ENCODE measurements around the gene ILF2.

Gene ILF2

GRCh38 chr1:153705484-153705883 is 34.7 kb upstream of the ILF2 start:
- Histone ChIP-seq H3K27me3 (ENCODE audit: insufficient read depth, low read length, poor library complexity) (no peaks in the 10 kb centered on the region), H3K4me1 (ENCODE audit: insufficient read depth, low read length) (no peaks in the 10 kb centered on the region)
- no peak for ATAC-seq (ENCODE audit: insufficient read depth, low read depth)

GRCh38 chr1:153699768-153700167 is 29.0 kb upstream of the ILF2 start:
- Histone ChIP-seq H3K27me3 (ENCODE audit: insufficient read depth, low read length, poor library complexity) (no peaks in the 10 kb centered on the region), H3K9me3 (ENCODE audit: insufficient read depth, low read length, severe bottlenecking) (no peaks in the 10 kb centered on the region), H3K4me3 (ENCODE audit: low read depth in 1 of 2, low read length in 2 of 2) (no peak overlapping the region), H3K4me1 (ENCODE audit: insufficient read depth, low read length) (no peaks in the 10 kb centered on the region), H3K4me2 (ENCODE audit: insufficient read depth, low read length) (no peak overlapping the region), H4K20me1 (ENCODE audit: insufficient read depth, low read length) (no peaks in the 10 kb centered on the region), H3K36me3 (ENCODE audit: insufficient read depth, low read length) (no peaks in the 10 kb centered on the region), H3K9ac (ENCODE audit: low read depth, low read length) (no peak overlapping the region), H3K79me2 (ENCODE audit: insufficient read depth, low read length) (no peaks in the 10 kb centered on the region), H3K27ac (ENCODE audit: low read length) (no peak overlapping the region), H2AFZ (ENCODE audit: low read depth, low read length) (no peak overlapping the region)
- DNase-seq (no peak), ATAC-seq (ENCODE audit: insufficient read depth, low read depth) (no peak)
- TF ChIP-seq EZH2 (IDR thresholded peaks at IDR 0.05; ENCODE audit: borderline replicate concordance, low read depth, low read length, severe bottlenecking) (no peak), CTCF (IDR thresholded peaks at IDR 0.05; ENCODE audit: borderline replicate concordance, extremely low read depth, low read length, poor library complexity, severe bottlenecking) (no peak)

More at GRCh38 chr1:153705484-153705883, 34.7 kb upstream of the ILF2 start:
- DNase-seq = no peak
- no peak overlapping the region for H3K4me2 ChIP-seq (ENCODE audit: insufficient read depth, low read length)
- H3K9ac ChIP-seq (ENCODE audit: low read depth, low read length) = no peak overlapping the region
- H3K36me3 ChIP-seq (ENCODE audit: insufficient read depth, low read length) = no peaks in the 10 kb centered on the region
- no peak overlapping the region for H3K27ac ChIP-seq (ENCODE audit: low read length)
- H4K20me1 ChIP-seq (ENCODE audit: insufficient read depth, low read length) = no peaks in the 10 kb centered on the region
- TF ChIP-seq EZH2 (IDR thresholded peaks at IDR 0.05; ENCODE audit: borderline replicate concordance, low read depth, low read length, severe bottlenecking) (no peak), CTCF (IDR thresholded peaks at IDR 0.05; ENCODE audit: borderline replicate concordance, extremely low read depth, low read length, poor library complexity, severe bottlenecking) (no peak)
- H3K79me2 ChIP-seq (ENCODE audit: insufficient read depth, low read length) = no peaks in the 10 kb centered on the region
- H2AFZ ChIP-seq (ENCODE audit: low read depth, low read length) = no peak overlapping the region
- no peak overlapping the region for H3K4me3 ChIP-seq (ENCODE audit: low read depth in 1 of 2, low read length in 2 of 2)
- no peaks in the 10 kb centered on the region for H3K9me3 ChIP-seq (ENCODE audit: insufficient read depth, low read length, severe bottlenecking)

GRCh38 chr1:153698923-153699714 is 28.3 kb upstream of the ILF2 start:
- Histone ChIP-seq H3K9me3 (ENCODE audit: insufficient read depth, low read length, severe bottlenecking) (no peaks in the 10 kb centered on the region), H3K36me3 (ENCODE audit: insufficient read depth, low read length) (no peaks in the 10 kb centered on the region), H3K27me3 (ENCODE audit: insufficient read depth, low read length, poor library complexity) (no peaks in the 10 kb centered on the region), H3K4me2 (ENCODE audit: insufficient read depth, low read length) (no peak overlapping the region), H4K20me1 (ENCODE audit: insufficient read depth, low read length) (no peaks in the 10 kb centered on the region), H3K4me1 (ENCODE audit: insufficient read depth, low read length) (no peaks in the 10 kb centered on the region), H2AFZ (ENCODE audit: low read depth, low read length) (peak overlapping the region; percentile 10; the same call in 1 of the 2 replicates), H3K4me3 (ENCODE audit: low read depth in 1 of 2, low read length in 2 of 2) (no peak overlapping the region), H3K27ac (ENCODE audit: low read length) (no peak overlapping the region), H3K9ac (ENCODE audit: low read depth, low read length) (no peak overlapping the region), H3K79me2 (ENCODE audit: insufficient read depth, low read length) (no peaks in the 10 kb centered on the region)
- TF ChIP-seq CTCF (IDR thresholded peaks at IDR 0.05; ENCODE audit: borderline replicate concordance, extremely low read depth, low read length, poor library complexity, severe bottlenecking) (no peak), EZH2 (IDR thresholded peaks at IDR 0.05; ENCODE audit: borderline replicate concordance, low read depth, low read length, severe bottlenecking) (no peak)
- ATAC-seq (ENCODE audit: insufficient read depth, low read depth) (no peak), DNase-seq (no peak)

All from DND-41 (cell line).